Glutamatergic neuron (in vitro differentiated cells): ENCODE measurements around the gene ZNF548. TPM values are rescaled to one million over a fixed set of nuclear protein-coding genes. Genes with fewer than 3 reads are reported as not detected.

Experiments used
- DNase-seq: peaks from one replicate; pipeline ENCODE4 v3.0.0; 2022
- H3K27ac Mint-ChIP-seq: one replicate; pipeline ENCODE4 v1.8.0; 2020; ENCODE audit warnings: mild to moderate bottlenecking, mixed read lengths, inconsistent platforms; ENCODE audit not compliant: unreplicated experiment
- H3K27me3 Mint-ChIP-seq: one replicate; pipeline ENCODE4 v1.8.0; 2020; ENCODE audit warnings: mild to moderate bottlenecking, moderate library complexity, mixed read lengths, inconsistent platforms; ENCODE audit not compliant: unreplicated experiment
- H3K36me3 Mint-ChIP-seq: one replicate; pipeline ENCODE4 v1.8.0; 2020; ENCODE audit warnings: mild to moderate bottlenecking, mixed read lengths, inconsistent platforms; ENCODE audit not compliant: unreplicated experiment
- H3K4me1 Mint-ChIP-seq: one replicate; pipeline ENCODE4 v1.8.0; 2020; ENCODE audit warnings: mild to moderate bottlenecking, low read depth, mixed read lengths, inconsistent platforms; ENCODE audit not compliant: unreplicated experiment
- H3K4me3 Mint-ChIP-seq: one replicate; pipeline ENCODE4 v1.8.0; 2020; ENCODE audit warnings: mild to moderate bottlenecking, mixed read lengths, inconsistent platforms; ENCODE audit not compliant: unreplicated experiment
- H3K9me3 Mint-ChIP-seq: one replicate; pipeline ENCODE4 v1.8.0; 2020; ENCODE audit warnings: mild to moderate bottlenecking, moderate library complexity, mixed read lengths, inconsistent platforms; ENCODE audit not compliant: unreplicated experiment
- total RNA-seq: library from RNA; stranded (reverse); fragmentation: NEBNext Ultra II Directional; extraction: Animal tissue kit (Norgen Biotek cat#: 25700); gene quantifications from one replicate; pipeline ENCODE4 v1.2.1, GENCODE V29; 2021; ENCODE audit not compliant: unreplicated experiment
- TF ChIP-seq, protein P1 (sequence below): fragments of 200-600 bp; sonication (generic); IDR thresholded peaks from one replicate; pipeline ENCODE4 v1.5.0; 2021; ENCODE audit not compliant: partially characterized antibody, unreplicated experiment

The ZNF548 gene
- total RNA-seq, 1 donor from 2014 or later = 35.4 TPM

DNA sequence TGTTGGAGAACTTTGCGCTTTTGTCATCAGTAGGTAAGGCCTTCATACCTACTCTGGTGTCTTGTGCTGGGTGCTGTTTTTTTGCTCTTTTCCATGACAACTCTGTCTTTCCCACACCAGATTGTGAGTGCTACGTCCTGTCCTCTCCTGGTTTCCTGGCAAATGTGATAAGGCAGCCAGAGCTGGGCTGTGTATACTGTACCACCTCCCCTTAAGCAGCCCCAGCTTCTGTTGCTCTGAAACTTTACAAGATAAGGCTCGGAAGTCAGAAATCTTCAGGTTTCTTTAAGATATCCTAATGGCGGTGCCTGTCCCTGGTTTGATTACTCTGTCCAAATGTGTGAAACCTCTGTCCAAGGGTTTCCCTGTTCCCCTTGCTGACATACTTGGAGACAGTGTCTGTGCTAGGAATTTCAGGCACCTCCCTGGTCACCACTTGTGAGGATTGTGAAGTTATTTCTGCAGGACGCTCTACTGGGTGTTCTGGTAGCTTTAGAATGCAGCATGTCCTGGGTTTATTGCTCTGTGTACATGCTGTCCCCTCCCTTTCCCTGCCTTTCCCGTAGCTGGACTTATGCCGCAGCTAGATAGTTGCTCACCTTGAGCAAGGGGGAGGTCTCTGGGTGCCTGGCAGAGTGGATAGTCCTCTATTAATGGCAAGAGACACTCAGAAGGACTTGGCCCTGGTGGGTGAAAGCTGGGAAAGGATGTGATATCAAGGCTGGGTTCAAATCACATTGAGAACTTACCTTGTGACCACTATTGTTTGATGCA lies 52.5 kb downstream of the ZNF548 start:
- Mint-ChIP-seq H3K36me3 (peaks cover 16% of the 10 kb centered on the region), H3K4me1 (peaks cover 2% of the 10 kb centered on the region), H3K27me3 (peaks cover 6% of the 10 kb centered on the region), H3K4me3 (no peak overlapping the region), H3K27ac (no peak overlapping the region), H3K9me3 (peaks cover 5% of the 10 kb centered on the region)
- DNase-seq = no peak
- TF ChIP-seq, protein P1, sequence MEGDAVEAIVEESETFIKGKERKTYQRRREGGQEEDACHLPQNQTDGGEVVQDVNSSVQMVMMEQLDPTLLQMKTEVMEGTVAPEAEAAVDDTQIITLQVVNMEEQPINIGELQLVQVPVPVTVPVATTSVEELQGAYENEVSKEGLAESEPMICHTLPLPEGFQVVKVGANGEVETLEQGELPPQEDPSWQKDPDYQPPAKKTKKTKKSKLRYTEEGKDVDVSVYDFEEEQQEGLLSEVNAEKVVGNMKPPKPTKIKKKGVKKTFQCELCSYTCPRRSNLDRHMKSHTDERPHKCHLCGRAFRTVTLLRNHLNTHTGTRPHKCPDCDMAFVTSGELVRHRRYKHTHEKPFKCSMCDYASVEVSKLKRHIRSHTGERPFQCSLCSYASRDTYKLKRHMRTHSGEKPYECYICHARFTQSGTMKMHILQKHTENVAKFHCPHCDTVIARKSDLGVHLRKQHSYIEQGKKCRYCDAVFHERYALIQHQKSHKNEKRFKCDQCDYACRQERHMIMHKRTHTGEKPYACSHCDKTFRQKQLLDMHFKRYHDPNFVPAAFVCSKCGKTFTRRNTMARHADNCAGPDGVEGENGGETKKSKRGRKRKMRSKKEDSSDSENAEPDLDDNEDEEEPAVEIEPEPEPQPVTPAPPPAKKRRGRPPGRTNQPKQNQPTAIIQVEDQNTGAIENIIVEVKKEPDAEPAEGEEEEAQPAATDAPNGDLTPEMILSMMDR = no peak

GRCh38 chr19:57443121-57443696 lies 53.6 kb downstream of the ZNF548 start:
- Mint-ChIP-seq H3K36me3 (peaks cover 16% of the 10 kb centered on the region), H3K4me1 (no peaks in the 10 kb centered on the region), H3K4me3 (no peak overlapping the region), H3K9me3 (peaks cover 5% of the 10 kb centered on the region), H3K27me3 (peaks cover 6% of the 10 kb centered on the region), H3K27ac (no peak overlapping the region)
- DNase-seq = no peak
- TF ChIP-seq, protein P1 = no peak

DNA sequence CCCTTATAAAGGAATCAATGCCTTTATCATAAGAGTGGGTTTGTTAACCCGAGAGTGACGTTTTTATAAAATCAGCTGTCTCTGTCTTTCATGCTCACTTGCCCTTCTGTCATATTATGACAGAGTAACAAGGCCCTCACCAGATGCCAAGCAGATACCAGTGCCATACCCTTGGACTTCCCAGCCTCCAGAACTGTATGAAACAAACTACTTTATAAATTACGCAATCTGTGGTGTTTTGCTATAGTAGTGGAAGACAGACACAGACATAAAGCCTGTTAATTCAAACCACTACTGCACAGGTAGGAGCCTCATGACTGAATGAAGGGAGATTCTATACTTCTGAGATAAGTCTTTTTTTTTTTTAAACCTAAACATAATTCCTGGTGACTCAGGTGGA lies 62.7 kb downstream of the ZNF548 start:
- Mint-ChIP-seq H3K9me3 (peaks cover 1% of the 10 kb centered on the region), H3K27ac (no peak overlapping the region)
- TF ChIP-seq, protein P1 = no peak

More for the DNA sequence above, 62.7 kb downstream of the ZNF548 start:
- no peak overlapping the region for H3K4me3 Mint-ChIP-seq
- no peak for DNase-seq
- no peaks in the 10 kb centered on the region for H3K27me3 Mint-ChIP-seq
- peaks cover 5% of the 10 kb centered on the region for H3K36me3 Mint-ChIP-seq
- H3K4me1 Mint-ChIP-seq = no peaks in the 10 kb centered on the region

Other genes with a start within 250 kb of the ZNF548 start
- not detected for gene ZIM3, start 244.7 kb upstream of the ZNF548 start, total RNA-seq
- not detected for gene DUXA, start 222.4 kb upstream of the ZNF548 start, total RNA-seq
- gene ZNF264, start 198.4 kb upstream of the ZNF548 start, total RNA-seq = 37.8 TPM
- 2.8 TPM for gene AURKC, start 158.8 kb upstream of the ZNF548 start, total RNA-seq
- gene ZNF805, start 149.2 kb upstream of the ZNF548 start, total RNA-seq = 15.5 TPM
- gene ZNF460, start 109.4 kb upstream of the ZNF548 start, total RNA-seq = 62.1 TPM
- gene ZNF543, start 69.4 kb upstream of the ZNF548 start, total RNA-seq = 16.7 TPM
- gene ZNF304, start 38.6 kb upstream of the ZNF548 start, total RNA-seq = 15.8 TPM
- 15.7 TPM for gene TRAPPC2B, start 26.3 kb upstream of the ZNF548 start, total RNA-seq
- gene ZNF547, start 26.3 kb upstream of the ZNF548 start, total RNA-seq = 9.5 TPM
- 21.5 TPM for gene ZNF17, start 21.3 kb downstream of the ZNF548 start, total RNA-seq
- gene ZNF749, start 45.5 kb downstream of the ZNF548 start, total RNA-seq = 23.3 TPM
- 2.5 TPM for gene VN1R1, start 67.3 kb downstream of the ZNF548 start, total RNA-seq
- gene ZNF772, start 87.7 kb downstream of the ZNF548 start, total RNA-seq = 33.2 TPM
- 17.7 TPM for gene ZNF419, start 97.9 kb downstream of the ZNF548 start, total RNA-seq
- gene ZNF773, start 110.1 kb downstream of the ZNF548 start, total RNA-seq = 13.9 TPM
- gene ZNF549, start 137.5 kb downstream of the ZNF548 start, total RNA-seq = 10.8 TPM
- gene ZNF550, start 170.0 kb downstream of the ZNF548 start, total RNA-seq = 12.9 TPM
- 11.2 TPM for gene ZNF416, start 189.1 kb downstream of the ZNF548 start, total RNA-seq
- gene ZIK1, start 194.3 kb downstream of the ZNF548 start, total RNA-seq = 21.5 TPM
- 4.6 TPM for gene ZNF530, start 210.0 kb downstream of the ZNF548 start, total RNA-seq
- 41.2 TPM for gene ZNF134, start 224.4 kb downstream of the ZNF548 start, total RNA-seq
- 29.5 TPM for gene ZNF211, start 243.3 kb downstream of the ZNF548 start, total RNA-seq